ENCODE results near the gene METTL5. TPM values are rescaled to one million over a fixed set of nuclear protein-coding genes. Genes with fewer than 3 reads are reported as not detected.
"Not testable (repeated sequence)": the region's sequence is repeated elsewhere in the genome, so short reads cannot be mapped to it uniquely, and the experiment has no call there.

METTL5 gene
- polyA plus RNA-seq, 1 donor from 2014 or later: 73.8 TPM

DNA sequence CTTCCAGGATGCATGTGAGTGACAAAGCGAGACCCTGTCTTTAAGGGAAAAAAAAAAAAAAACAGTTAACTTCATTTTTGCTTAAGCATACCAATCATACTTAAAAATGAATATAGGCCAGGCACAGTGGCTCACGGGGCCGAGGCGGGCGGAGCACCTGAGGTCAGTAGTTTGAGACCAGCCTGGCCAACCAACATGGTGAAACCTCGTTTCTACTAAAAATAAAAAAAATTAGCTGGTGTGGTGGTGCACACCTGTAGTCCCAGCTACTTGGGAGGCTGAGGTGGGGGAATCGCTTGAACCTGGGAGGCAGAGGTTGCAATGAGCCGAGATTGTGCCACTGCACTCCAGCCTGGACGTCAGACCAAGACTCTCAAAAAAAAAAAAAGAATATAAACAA, 46.7 kb upstream of the METTL5 start:
- not testable (repeated sequence) for H3K4me2 ChIP-seq (ENCODE audit: low read length)

DNA sequence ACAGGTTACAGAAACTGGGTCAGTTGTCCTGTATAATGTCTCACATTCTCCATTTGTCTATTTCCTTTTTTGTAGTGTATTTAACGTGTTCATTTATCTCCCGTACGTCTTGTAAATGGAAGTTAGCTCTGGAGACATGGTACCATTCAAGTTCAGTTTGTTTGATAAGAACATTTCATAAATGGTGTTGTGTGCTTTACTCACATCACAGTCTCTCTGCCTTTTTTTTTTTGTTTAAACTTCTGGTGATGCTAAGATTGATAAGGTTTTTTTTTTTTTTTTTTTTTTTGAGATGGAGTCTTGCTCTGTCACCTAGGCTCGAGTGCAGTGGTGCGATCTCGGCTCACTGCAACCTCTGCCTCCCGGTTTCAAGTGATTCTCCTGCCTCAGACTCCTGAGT, 44.2 kb upstream of the METTL5 start:
- TF ChIP-seq SMC3 (conservative IDR thresholded peaks at IDR 0.05; ENCODE audit: poor library complexity): no peak
- TF ChIP-seq, protein P1, sequence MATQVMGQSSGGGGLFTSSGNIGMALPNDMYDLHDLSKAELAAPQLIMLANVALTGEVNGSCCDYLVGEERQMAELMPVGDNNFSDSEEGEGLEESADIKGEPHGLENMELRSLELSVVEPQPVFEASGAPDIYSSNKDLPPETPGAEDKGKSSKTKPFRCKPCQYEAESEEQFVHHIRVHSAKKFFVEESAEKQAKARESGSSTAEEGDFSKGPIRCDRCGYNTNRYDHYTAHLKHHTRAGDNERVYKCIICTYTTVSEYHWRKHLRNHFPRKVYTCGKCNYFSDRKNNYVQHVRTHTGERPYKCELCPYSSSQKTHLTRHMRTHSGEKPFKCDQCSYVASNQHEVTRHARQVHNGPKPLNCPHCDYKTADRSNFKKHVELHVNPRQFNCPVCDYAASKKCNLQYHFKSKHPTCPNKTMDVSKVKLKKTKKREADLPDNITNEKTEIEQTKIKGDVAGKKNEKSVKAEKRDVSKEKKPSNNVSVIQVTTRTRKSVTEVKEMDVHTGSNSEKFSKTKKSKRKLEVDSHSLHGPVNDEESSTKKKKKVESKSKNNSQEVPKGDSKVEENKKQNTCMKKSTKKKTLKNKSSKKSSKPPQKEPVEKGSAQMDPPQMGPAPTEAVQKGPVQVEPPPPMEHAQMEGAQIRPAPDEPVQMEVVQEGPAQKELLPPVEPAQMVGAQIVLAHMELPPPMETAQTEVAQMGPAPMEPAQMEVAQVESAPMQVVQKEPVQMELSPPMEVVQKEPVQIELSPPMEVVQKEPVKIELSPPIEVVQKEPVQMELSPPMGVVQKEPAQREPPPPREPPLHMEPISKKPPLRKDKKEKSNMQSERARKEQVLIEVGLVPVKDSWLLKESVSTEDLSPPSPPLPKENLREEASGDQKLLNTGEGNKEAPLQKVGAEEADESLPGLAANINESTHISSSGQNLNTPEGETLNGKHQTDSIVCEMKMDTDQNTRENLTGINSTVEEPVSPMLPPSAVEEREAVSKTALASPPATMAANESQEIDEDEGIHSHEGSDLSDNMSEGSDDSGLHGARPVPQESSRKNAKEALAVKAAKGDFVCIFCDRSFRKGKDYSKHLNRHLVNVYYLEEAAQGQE (IDR thresholded peaks at IDR 0.05; ENCODE audit: borderline replicate concordance): no peak
- no peak for TF ChIP-seq EZH2 (IDR thresholded peaks at IDR 0.05; ENCODE audit: borderline replicate concordance, insufficient read depth, low read length, poor library complexity, severe bottlenecking)
- no peak for TF ChIP-seq MXI1 (conservative IDR thresholded peaks at IDR 0.05; ENCODE audit: poor library complexity, severe bottlenecking)
- TF ChIP-seq, protein P2, sequence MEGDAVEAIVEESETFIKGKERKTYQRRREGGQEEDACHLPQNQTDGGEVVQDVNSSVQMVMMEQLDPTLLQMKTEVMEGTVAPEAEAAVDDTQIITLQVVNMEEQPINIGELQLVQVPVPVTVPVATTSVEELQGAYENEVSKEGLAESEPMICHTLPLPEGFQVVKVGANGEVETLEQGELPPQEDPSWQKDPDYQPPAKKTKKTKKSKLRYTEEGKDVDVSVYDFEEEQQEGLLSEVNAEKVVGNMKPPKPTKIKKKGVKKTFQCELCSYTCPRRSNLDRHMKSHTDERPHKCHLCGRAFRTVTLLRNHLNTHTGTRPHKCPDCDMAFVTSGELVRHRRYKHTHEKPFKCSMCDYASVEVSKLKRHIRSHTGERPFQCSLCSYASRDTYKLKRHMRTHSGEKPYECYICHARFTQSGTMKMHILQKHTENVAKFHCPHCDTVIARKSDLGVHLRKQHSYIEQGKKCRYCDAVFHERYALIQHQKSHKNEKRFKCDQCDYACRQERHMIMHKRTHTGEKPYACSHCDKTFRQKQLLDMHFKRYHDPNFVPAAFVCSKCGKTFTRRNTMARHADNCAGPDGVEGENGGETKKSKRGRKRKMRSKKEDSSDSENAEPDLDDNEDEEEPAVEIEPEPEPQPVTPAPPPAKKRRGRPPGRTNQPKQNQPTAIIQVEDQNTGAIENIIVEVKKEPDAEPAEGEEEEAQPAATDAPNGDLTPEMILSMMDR (IDR thresholded peaks at IDR 0.05; ENCODE audit: poor library complexity, severe bottlenecking): no peak
- no peak for TF ChIP-seq TAF1 (IDR thresholded peaks at IDR 0.05; ENCODE audit: low read depth)
- TF ChIP-seq POLR2AphosphoS5 (IDR thresholded peaks at IDR 0.05): no peak
- no peak for TF ChIP-seq EP300 (conservative IDR thresholded peaks at IDR 0.05; ENCODE audit: poor library complexity, severe bottlenecking)
- TF ChIP-seq RAD21 (conservative IDR thresholded peaks at IDR 0.05): no peak
- Histone ChIP-seq H3K79me2 (replicated peaks; ENCODE audit: insufficient read depth, low read length) (peaks cover 20% of the 10 kb centered on the region), H3F3A (ENCODE audit: insufficient read depth, low read length, poor library complexity, severe bottlenecking) (no peaks in the 10 kb centered on the region)

More for the DNA sequence above, 46.7 kb upstream of the METTL5 start:
- not testable (repeated sequence) for H4K20me1 ChIP-seq (ENCODE audit: insufficient read depth); H3K27me3 ChIP-seq (ENCODE audit: insufficient read depth, low read depth, low read length); H3K9ac ChIP-seq (ENCODE audit: low read length); H3K27ac ChIP-seq (ENCODE audit: low read length); H3K4me3 ChIP-seq (ENCODE audit: low read length); H2AFZ ChIP-seq (ENCODE audit: low read depth, low read length); H3F3A ChIP-seq (ENCODE audit: insufficient read depth, low read length, poor library complexity, severe bottlenecking); H3K79me2 ChIP-seq (replicated peaks; ENCODE audit: insufficient read depth, low read length); H3K9me2 ChIP-seq (ENCODE audit: insufficient read depth, low read length); H3K9me3 ChIP-seq (ENCODE audit: low read length); H3K36me3 ChIP-seq (ENCODE audit: insufficient read depth, low read length)

DNA sequence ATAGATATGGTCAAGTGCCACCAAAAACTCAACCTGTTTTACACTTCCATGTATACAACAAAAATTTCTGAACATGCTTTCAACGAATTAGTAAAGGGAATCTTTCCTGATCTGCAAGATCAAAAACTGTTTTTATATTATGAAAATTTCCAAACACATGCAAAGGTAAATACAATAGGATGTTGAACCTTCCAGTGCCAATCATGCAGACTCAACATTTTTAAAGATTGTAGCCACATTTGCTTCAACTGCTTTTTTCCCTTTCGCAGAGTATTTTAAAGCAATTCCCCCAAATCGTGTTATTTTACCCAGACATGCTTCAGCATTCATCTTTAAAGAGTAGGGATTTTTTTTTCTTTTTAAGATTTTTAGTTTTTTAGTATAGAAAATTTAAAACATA, 42.9 kb upstream of the METTL5 start:
- Histone ChIP-seq H3K36me3 (ENCODE audit: insufficient read depth, low read length) (no peaks in the 10 kb centered on the region), H3K9me3 (ENCODE audit: low read length) (no peaks in the 10 kb centered on the region), H4K20me1 (ENCODE audit: insufficient read depth) (no peaks in the 10 kb centered on the region), H3K27ac (ENCODE audit: low read length) (no peak overlapping the region), H3K27me3 (ENCODE audit: insufficient read depth, low read depth, low read length) (no peaks in the 10 kb centered on the region), H3K9me2 (ENCODE audit: insufficient read depth, low read length) (no peaks in the 10 kb centered on the region), H3F3A (ENCODE audit: insufficient read depth, low read length, poor library complexity, severe bottlenecking) (no peaks in the 10 kb centered on the region), H3K4me2 (ENCODE audit: low read length) (no peak overlapping the region), H3K4me3 (ENCODE audit: low read length) (no peak overlapping the region), H3K9ac (ENCODE audit: low read length) (no peak overlapping the region), H3K79me2 (replicated peaks; ENCODE audit: insufficient read depth, low read length) (peaks cover 20% of the 10 kb centered on the region), H2AFZ (ENCODE audit: low read depth, low read length) (no peak overlapping the region)
- no peak for TF ChIP-seq EP300 (conservative IDR thresholded peaks at IDR 0.05; ENCODE audit: poor library complexity, severe bottlenecking)
- no peak for TF ChIP-seq MXI1 (conservative IDR thresholded peaks at IDR 0.05; ENCODE audit: poor library complexity, severe bottlenecking)
- TF ChIP-seq RAD21 (conservative IDR thresholded peaks at IDR 0.05): no peak
- no peak for TF ChIP-seq EZH2 (IDR thresholded peaks at IDR 0.05; ENCODE audit: borderline replicate concordance, insufficient read depth, low read length, poor library complexity, severe bottlenecking)
- TF ChIP-seq TAF1 (IDR thresholded peaks at IDR 0.05; ENCODE audit: low read depth): no peak
- TF ChIP-seq POLR2AphosphoS5 (IDR thresholded peaks at IDR 0.05): no peak
- TF ChIP-seq, protein P1 (IDR thresholded peaks at IDR 0.05; ENCODE audit: borderline replicate concordance): no peak
- TF ChIP-seq, protein P2 (IDR thresholded peaks at IDR 0.05; ENCODE audit: poor library complexity, severe bottlenecking): no peak
- TF ChIP-seq SMC3 (conservative IDR thresholded peaks at IDR 0.05; ENCODE audit: poor library complexity): no peak

More for the DNA sequence above, 44.2 kb upstream of the METTL5 start:
- Histone ChIP-seq H3K4me2 (ENCODE audit: low read length) (no peak overlapping the region), H3K27me3 (ENCODE audit: insufficient read depth, low read depth, low read length) (no peaks in the 10 kb centered on the region), H2AFZ (ENCODE audit: low read depth, low read length) (no peak overlapping the region), H3K9me2 (ENCODE audit: insufficient read depth, low read length) (no peaks in the 10 kb centered on the region), H3K36me3 (ENCODE audit: insufficient read depth, low read length) (no peaks in the 10 kb centered on the region), H3K9ac (ENCODE audit: low read length) (no peak overlapping the region), H3K9me3 (ENCODE audit: low read length) (no peaks in the 10 kb centered on the region), H3K4me3 (ENCODE audit: low read length) (no peak overlapping the region), H3K27ac (ENCODE audit: low read length) (no peak overlapping the region), H4K20me1 (ENCODE audit: insufficient read depth) (no peaks in the 10 kb centered on the region)
